ENCODE results near the gene INHBB.

Gene INHBB

DNA sequence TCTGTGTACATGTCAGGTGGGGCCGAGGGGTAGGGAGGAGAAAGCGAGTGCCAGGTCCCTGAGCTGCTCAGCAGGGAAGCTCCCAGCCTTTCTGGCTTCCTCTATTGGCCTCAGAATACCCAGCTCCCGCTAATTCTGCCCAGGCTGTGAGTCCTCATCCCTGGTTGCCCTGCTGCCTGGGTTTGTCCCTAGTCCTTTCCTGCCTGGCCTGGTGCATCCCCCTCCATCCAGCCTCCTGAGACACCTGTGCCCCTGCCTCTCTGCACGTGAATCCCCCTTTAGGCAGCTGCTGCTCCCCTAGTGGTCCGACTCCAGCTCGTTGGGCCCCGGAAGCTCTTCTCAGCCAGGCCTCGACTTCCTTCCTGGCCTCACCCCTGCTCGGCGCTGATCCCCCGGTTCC is 54.6 kb downstream of the INHBB start:
- no peak overlapping the region for H3K27ac ChIP-seq (ENCODE audit: low read depth, low read length, poor library complexity, severe bottlenecking)

More for the DNA sequence above, 54.6 kb downstream of the INHBB start:
- TF ChIP-seq, protein P1, sequence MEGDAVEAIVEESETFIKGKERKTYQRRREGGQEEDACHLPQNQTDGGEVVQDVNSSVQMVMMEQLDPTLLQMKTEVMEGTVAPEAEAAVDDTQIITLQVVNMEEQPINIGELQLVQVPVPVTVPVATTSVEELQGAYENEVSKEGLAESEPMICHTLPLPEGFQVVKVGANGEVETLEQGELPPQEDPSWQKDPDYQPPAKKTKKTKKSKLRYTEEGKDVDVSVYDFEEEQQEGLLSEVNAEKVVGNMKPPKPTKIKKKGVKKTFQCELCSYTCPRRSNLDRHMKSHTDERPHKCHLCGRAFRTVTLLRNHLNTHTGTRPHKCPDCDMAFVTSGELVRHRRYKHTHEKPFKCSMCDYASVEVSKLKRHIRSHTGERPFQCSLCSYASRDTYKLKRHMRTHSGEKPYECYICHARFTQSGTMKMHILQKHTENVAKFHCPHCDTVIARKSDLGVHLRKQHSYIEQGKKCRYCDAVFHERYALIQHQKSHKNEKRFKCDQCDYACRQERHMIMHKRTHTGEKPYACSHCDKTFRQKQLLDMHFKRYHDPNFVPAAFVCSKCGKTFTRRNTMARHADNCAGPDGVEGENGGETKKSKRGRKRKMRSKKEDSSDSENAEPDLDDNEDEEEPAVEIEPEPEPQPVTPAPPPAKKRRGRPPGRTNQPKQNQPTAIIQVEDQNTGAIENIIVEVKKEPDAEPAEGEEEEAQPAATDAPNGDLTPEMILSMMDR (IDR thresholded peaks at IDR 0.05; ENCODE audit: low read length), result no peak
- no peak for TF ChIP-seq EZH2 (IDR thresholded peaks at IDR 0.05; ENCODE audit: borderline replicate concordance, low read length)
- Histone ChIP-seq H2AFZ (ENCODE audit: low read length) (no peak overlapping the region), H3K36me3 (ENCODE audit: insufficient read depth, low read length) (no peaks in the 10 kb centered on the region), H3K9ac (ENCODE audit: low read length) (no peak overlapping the region), H3K79me2 (ENCODE audit: insufficient read depth, low read length) (no peaks in the 10 kb centered on the region), H3K9me2 (ENCODE audit: low read depth, low read length) (no peaks in the 10 kb centered on the region), H3F3A (ENCODE audit: insufficient read depth, low read length) (no peaks in the 10 kb centered on the region), H3K4me1 (ENCODE audit: insufficient read depth, low read length, severe bottlenecking) (no peaks in the 10 kb centered on the region), H4K20me1 (ENCODE audit: insufficient read depth, low read length) (no peaks in the 10 kb centered on the region), H3K27me3 (ENCODE audit: insufficient read depth, low read length) (0 out of 2 replicates have a peak, but pooled peaks cover 3% of the 10 kb centered on the region), H3K9me3 (ENCODE audit: low read length) (no peaks in the 10 kb centered on the region), H3K4me2 (ENCODE audit: low read length) (no peak overlapping the region), H3K4me3 (ENCODE audit: low read depth, low read length, poor library complexity, severe bottlenecking) (no peak overlapping the region)
